Thoracic aorta (tissue), 2 donors: ENCODE data around the gene CREB3L2. TPM values are rescaled to one million over a fixed set of nuclear protein-coding genes. Genes with fewer than 3 reads are reported as not detected.

Source experiments
- ATAC-seq: fragments of 150-250 bp; one replicate; pipeline ENCODE4 v1.8.0; 2017; ENCODE audit warnings: low read depth; ENCODE audit not compliant: insufficient number of reproducible peaks, low FRiP score
- DNase-seq: peaks from one replicate; pipeline ENCODE4 v3.0.0-alpha.2; 2020; ENCODE audit warnings: low spot score
- H3K27ac ChIP-seq, 2 donors: fragments of 200-600 bp; sonication (generic); 1 replicate in 1 of 2; 2 replicates in 1 of 2; pipeline ENCODE4 v1.5.1; 2016; ENCODE audit warnings: mild to moderate bottlenecking in 2 of 2, moderate library complexity in 2 of 2
- H3K27me3 ChIP-seq: fragments of 200-600 bp; sonication (generic); replicated peaks from 2 replicates; pipeline ENCODE4 v1.6.0; 2016; ENCODE audit warnings: mild to moderate bottlenecking; ENCODE audit not compliant: insufficient read depth
- H3K36me3 ChIP-seq: fragments of 200-600 bp; sonication (generic); one replicate; pipeline ENCODE4 v1.5.1; 2016
- H3K4me1 ChIP-seq, 2 donors: fragments of 200-600 bp; sonication (generic); 1 replicate in 1 of 2; 2 replicates in 1 of 2; pipeline versions ENCODE4 v1.5.1 to v1.6.0; 2016; ENCODE audit warnings: low read depth in 2 of 2, mild to moderate bottlenecking in 1 of 2; ENCODE audit not compliant: control insufficient read depth in 1 of 2
- H3K4me3 ChIP-seq: fragments of 200-600 bp; sonication (generic); 2 replicates; pipeline ENCODE4 v1.5.1; 2016; ENCODE audit warnings: mild to moderate bottlenecking
- H3K9me3 ChIP-seq: fragments of 200-600 bp; sonication (generic); 2 replicates; pipeline ENCODE4 v1.5.1; 2016
- total RNA-seq, 2 donors: library from RNA; depleted of rRNA; stranded (reverse); fragments of >200 nt; gene quantifications; one replicate each; pipeline versions ENCODE4 v1.1.0 to v1.2.3, GENCODE V29; 2016
- TF ChIP-seq, protein P1 (sequence below): fragments of 200-600 bp; sonication (generic); IDR thresholded peaks from one replicate; pipeline ENCODE4 v1.5.1; 2019; ENCODE audit warnings: antibody characterized with exemption

CREB3L2 gene
- total RNA-seq, 2 donors from 2014 or later, result 85.3 to 96.7 TPM

DNA sequence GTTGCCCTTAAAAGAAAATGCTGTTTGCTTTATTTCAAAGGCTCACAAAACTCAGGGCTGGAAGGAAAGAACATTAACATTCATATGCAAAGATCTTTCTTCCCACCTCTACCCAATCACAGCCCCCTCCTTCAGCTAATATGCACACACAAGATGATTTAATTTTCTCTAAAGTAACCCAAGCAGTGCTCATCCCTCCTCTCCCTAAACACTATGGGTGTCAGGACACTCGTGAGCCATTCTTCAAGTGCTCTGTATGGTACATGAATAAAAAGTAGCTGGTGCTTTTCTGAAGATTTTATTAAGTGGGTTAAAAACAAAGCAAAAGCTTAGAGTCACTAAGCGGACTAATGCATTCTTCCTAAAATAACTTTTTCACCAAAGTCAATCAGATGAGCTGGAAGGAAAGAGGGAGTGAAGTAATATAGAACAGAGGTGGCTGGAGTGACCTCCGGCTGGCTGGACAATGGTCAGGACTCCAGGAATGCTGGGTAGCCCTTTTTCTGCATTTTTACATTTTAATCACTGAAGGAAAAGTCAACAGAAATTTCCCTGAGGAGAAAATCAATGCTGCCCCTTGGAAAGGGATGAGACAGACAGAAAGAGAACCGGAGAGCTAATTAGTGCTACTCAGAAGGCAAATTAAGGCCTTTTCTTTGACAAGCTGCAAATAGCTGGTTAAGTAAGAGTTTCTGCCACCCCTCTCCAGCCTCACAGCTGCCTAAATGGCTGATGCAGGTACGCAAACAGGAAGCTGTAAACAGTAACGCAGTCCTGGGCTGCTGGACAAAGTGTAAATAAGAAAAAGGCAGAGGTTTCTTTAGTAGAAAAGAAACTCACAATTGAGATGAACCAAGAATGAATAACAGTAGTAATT is 161.7 kb downstream of the CREB3L2 start:
- DNase-seq, result no peak
- Histone ChIP-seq H3K27me3 (no peaks in the 10 kb centered on the region), H3K36me3 (no peaks in the 10 kb centered on the region), H3K4me1 (peaks cover 16 to 19% of the 10 kb centered on the region in 2 donors), H3K27ac (peak overlapping the region in 1 of 2 donors; percentile 23), H3K4me3 (no peak overlapping the region), H3K9me3 (no peaks in the 10 kb centered on the region)
- no peak for ATAC-seq
- TF ChIP-seq, protein P1, sequence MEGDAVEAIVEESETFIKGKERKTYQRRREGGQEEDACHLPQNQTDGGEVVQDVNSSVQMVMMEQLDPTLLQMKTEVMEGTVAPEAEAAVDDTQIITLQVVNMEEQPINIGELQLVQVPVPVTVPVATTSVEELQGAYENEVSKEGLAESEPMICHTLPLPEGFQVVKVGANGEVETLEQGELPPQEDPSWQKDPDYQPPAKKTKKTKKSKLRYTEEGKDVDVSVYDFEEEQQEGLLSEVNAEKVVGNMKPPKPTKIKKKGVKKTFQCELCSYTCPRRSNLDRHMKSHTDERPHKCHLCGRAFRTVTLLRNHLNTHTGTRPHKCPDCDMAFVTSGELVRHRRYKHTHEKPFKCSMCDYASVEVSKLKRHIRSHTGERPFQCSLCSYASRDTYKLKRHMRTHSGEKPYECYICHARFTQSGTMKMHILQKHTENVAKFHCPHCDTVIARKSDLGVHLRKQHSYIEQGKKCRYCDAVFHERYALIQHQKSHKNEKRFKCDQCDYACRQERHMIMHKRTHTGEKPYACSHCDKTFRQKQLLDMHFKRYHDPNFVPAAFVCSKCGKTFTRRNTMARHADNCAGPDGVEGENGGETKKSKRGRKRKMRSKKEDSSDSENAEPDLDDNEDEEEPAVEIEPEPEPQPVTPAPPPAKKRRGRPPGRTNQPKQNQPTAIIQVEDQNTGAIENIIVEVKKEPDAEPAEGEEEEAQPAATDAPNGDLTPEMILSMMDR, result no peak

- Histone ChIP-seq H3K9me3 (no peaks in the 10 kb centered on the region), H3K27me3 (no peaks in the 10 kb centered on the region), H3K4me1 (peaks cover 17 to 22% of the 10 kb centered on the region in 2 donors), H3K36me3 (no peaks in the 10 kb centered on the region), H3K4me3 (no peak overlapping the region), H3K27ac (peak overlapping the region in 1 of 2 donors; percentile 23)
- TF ChIP-seq, protein P1, result no peak
- ATAC-seq (no peak), DNase-seq (no peak)
Observed at GRCh38 chr7:137838706-137839315, 163.1 kb downstream of the CREB3L2 start.

DNA sequence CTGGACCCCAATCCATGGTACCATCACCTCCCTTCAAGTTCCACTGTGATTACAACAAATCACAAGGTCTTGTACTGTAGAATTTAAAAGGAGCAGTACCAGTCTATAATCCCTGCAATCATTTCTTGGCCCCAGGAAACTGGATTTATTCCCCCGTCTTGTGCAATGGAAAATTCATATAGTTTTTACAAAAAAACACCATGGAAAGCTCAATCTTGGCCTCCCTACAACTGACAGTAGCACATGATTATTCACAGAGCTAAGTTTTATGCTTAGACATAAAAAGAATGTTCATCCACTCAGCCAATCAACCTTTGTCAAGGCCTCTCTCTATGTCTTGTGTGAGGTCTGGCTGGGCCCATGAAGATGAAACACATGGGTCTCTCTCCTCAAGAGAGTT is 165.3 kb downstream of the CREB3L2 start:
- ATAC-seq (peak; percentile 22), DNase-seq (no peak)
- Histone ChIP-seq H3K4me1 (peaks cover 17 to 22% of the 10 kb centered on the region in 2 donors), H3K27me3 (no peaks in the 10 kb centered on the region), H3K27ac (peak overlapping the region; percentile 53 to 85), H3K9me3 (peaks cover 11% of the 10 kb centered on the region), H3K36me3 (no peaks in the 10 kb centered on the region), H3K4me3 (no peak overlapping the region)
- TF ChIP-seq, protein P1, result no peak

DNA sequence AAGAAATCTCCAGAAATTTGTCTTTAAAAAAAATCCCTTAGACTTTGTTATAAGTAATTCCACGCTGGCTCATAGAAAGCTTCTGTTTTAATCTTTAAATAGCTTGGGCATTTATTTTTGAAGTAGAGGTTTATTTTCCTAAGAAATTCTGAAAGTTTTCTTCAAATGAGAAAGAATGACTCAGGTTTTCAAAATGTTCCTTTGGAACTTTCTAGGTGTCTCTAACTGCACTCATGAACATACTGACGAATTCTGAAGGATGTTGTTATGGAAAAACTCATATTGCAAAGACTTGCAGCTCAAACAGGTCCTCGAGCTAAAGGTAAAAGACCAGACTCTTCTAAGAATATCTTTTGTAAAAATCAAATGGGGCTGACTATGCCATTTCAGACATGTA is 165.8 kb downstream of the CREB3L2 start:
- ATAC-seq (peak; percentile 74), DNase-seq (no peak)
- Histone ChIP-seq H3K4me1 (peaks cover 17 to 22% of the 10 kb centered on the region in 2 donors), H3K9me3 (peaks cover 11% of the 10 kb centered on the region), H3K27ac (peak overlapping the region; percentile 53 to 85), H3K36me3 (no peaks in the 10 kb centered on the region), H3K4me3 (no peak overlapping the region), H3K27me3 (no peaks in the 10 kb centered on the region)
- TF ChIP-seq, protein P1, result no peak

GRCh38 chr7:137835486-137836112 is 166.3 kb downstream of the CREB3L2 start:
- DNase-seq (no peak), ATAC-seq (peak; percentile 68)
- peak overlapping the region; percentile 25 to 85 for H3K27ac ChIP-seq
- peak overlapping the region; percentile 22 for H3K4me3 ChIP-seq
- H3K27me3 ChIP-seq, result no peaks in the 10 kb centered on the region
- H3K9me3 ChIP-seq, result peaks cover 11% of the 10 kb centered on the region
- H3K36me3 ChIP-seq, result no peaks in the 10 kb centered on the region
- TF ChIP-seq, protein P1, result no peak
- peaks cover 17 to 24% of the 10 kb centered on the region in 2 donors for H3K4me1 ChIP-seq
